Lung (tissue), 13 donors: Measurements from ENCODE around the gene CGB5. TPM values are rescaled to one million over a fixed set of nuclear protein-coding genes. Genes with fewer than 3 reads are reported as not detected.

Experiments
- ATAC-seq: fragments of 200-7000 bp; cut with Tn5 transposase; one replicate; pipeline ENCODE4 v1.9.1; 2020; ENCODE audit warnings: moderate number of reproducible peaks; ENCODE audit not compliant: insufficient read depth, low FRiP score
- DNase-seq, 3 donors: peaks; one replicate each; pipeline ENCODE4 v3.0.0-alpha.2; 2013 to 2017
- H3K27ac ChIP-seq, 2 donors: one replicate each; pipeline ENCODE4 v1.5.1; 2013; ENCODE audit warnings: mild to moderate bottlenecking in 2 of 2, moderate library complexity in 2 of 2, control low read depth in 1 of 2, inconsistent platforms in 1 of 2, low read depth in 1 of 2, low read length in 1 of 2
- H3K27me3 ChIP-seq, 3 donors: one replicate each; pipeline ENCODE4 v1.5.1; 2013; ENCODE audit warnings: low read length in 2 of 3; ENCODE audit not compliant: control insufficient read depth in 3 of 3, insufficient read depth in 3 of 3
- H3K36me3 ChIP-seq, 4 donors: one replicate each; pipeline ENCODE4 v1.5.1; 2013; ENCODE audit warnings: low read length in 4 of 4, mild to moderate bottlenecking in 1 of 4, moderate library complexity in 1 of 4; ENCODE audit not compliant: control insufficient read depth in 4 of 4, insufficient read depth in 4 of 4
- H3K4me1 ChIP-seq, 5 donors: one replicate each; pipeline ENCODE4 v1.5.1; 2013; ENCODE audit warnings: low read length in 5 of 5, mild to moderate bottlenecking in 2 of 5, moderate library complexity in 1 of 5; ENCODE audit not compliant: control insufficient read depth in 5 of 5, insufficient read depth in 5 of 5
- H3K4me3 ChIP-seq: one replicate; pipeline ENCODE4 v1.5.1; 2013; ENCODE audit warnings: mild to moderate bottlenecking, control low read depth, moderate library complexity
- H3K9ac ChIP-seq, 2 donors: one replicate each; pipeline ENCODE4 v1.5.1; 2013; ENCODE audit warnings: low read length in 2 of 2, control low read depth in 1 of 2; ENCODE audit not compliant: insufficient read depth in 1 of 2
- H3K9me3 ChIP-seq, 4 donors: one replicate each; pipeline ENCODE4 v1.5.1; 2013; ENCODE audit warnings: low read length in 3 of 4, mild to moderate bottlenecking in 1 of 4, moderate library complexity in 1 of 4; ENCODE audit not compliant: control insufficient read depth in 4 of 4, insufficient read depth in 3 of 4
- CTCF ChIP-seq: IDR thresholded peaks from 2 replicates; pipeline ENCODE4 v1.5.1; 2012; ENCODE audit warnings: mild to moderate bottlenecking; ENCODE audit errors: control extremely low read depth, extremely low read depth
- WGBS, 2 donors: extraction: QIAGEN DNeasy Blood & Tissue Kit; methylation state at CpG; one replicate each; pipeline ENCODE4 v1.1.7; 2013; 5-methylcytosine and 5-hydroxymethylcytosine counted together
- polyA plus RNA-seq, 2 donors: library from polyadenylated mRNA; stranded (reverse); fragments of 200-250 nt; gene quantifications; one replicate each; pipeline ENCODE4 v1.2.1, GENCODE V29; 2013
- small RNA-seq: library from RNA; depleted of rRNA; stranded (forward); fragments of <200 nt; gene quantifications from one replicate; pipeline ENCODE3, GENCODE V24; 2014; ENCODE audit warnings: low replicate concordance
- total RNA-seq, 2 donors: library from RNA; depleted of rRNA in 1 of 2; stranded (reverse); fragments of >200 nt in 1 of 2; gene quantifications; one replicate each; pipeline ENCODE4 v1.2.1, GENCODE V29; 2014 to 2021
- donor health status: control.
- donor health status: control.
- donor health status: Bipolar disorder and iron deficiency.
- donor health status: healthy.
- donor health status: DM: yes; HTN: yes; CAD: no.

Gene CGB5
- total and polyA plus RNA-seq, 4 donors, result not detected

GRCh38 chr19:49091391-49092038 is 47.9 kb downstream of the CGB5 start:
- no peak for TF ChIP-seq CTCF
- DNase-seq, result no peak
- no peak overlapping the region for H3K27ac ChIP-seq
- H3K4me3 ChIP-seq, result no peak overlapping the region
- peaks cover 17 to 46% (median 33%) of the 10 kb centered on the region in 4 donors for H3K36me3 ChIP-seq
- peaks cover 0 to 7% (median 4%) of the 10 kb centered on the region in 5 donors for H3K4me1 ChIP-seq
- no peaks in the 10 kb centered on the region for H3K27me3 ChIP-seq
- ATAC-seq, result no peak
- peaks cover 0 to 1% (median 0%) of the 10 kb centered on the region in 4 donors for H3K9me3 ChIP-seq
- WGBS, 2 donors, result 93 to 95% methylated on average over 17 of the region's 17 CpGs
- no peak overlapping the region for H3K9ac ChIP-seq

DNA sequence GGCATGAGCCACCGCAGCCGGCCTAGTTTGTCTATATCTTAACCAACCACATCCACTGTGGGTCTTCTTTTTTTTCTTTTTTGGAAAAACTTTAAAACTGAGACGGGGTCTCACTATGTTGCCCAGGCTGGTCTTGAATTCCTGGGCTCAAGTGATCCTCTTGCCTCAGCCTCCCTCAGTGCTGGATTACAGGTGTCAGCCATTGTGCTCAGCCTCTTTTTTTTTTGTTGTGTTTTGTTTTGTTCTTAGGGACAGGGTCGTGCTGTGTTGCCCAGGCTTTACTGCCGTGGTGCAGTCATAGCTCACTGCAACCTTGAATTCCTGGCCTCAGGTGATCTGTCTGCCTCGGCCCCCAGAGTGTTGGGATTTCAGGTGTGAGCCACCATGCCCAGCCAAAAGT is 49.0 kb downstream of the CGB5 start:
- DNase-seq (no peak), ATAC-seq (no peak)
- TF ChIP-seq CTCF, result no peak
- Histone ChIP-seq H3K27me3 (no peaks in the 10 kb centered on the region), H3K27ac (no peak overlapping the region), H3K36me3 (peaks cover 17 to 50% (median 36%) of the 10 kb centered on the region in 4 donors), H3K9ac (no peak overlapping the region), H3K4me3 (no peak overlapping the region), H3K4me1 (peaks cover 0 to under 1% (median 0%) of the 10 kb centered on the region in 5 donors), H3K9me3 (peaks cover 0 to 1% (median 0%) of the 10 kb centered on the region in 4 donors)
- WGBS, 2 donors, result 94% methylated on average over 6 of the region's 6 CpGs

Small RNAs within 50 kb of the gene (small RNA-seq; reads per million reads assigned to genes)
- 0.17 reads per million for gene MIR6798
- gene RN7SL708P, result not detected

Other genes with a start within 250 kb of the CGB5 start
- 10 to 100 TPM; 36.5 to 93.7 TPM for gene BCAT2, start 232.8 kb upstream of the CGB5 start, total RNA-seq
- gene BCAT2, start 232.8 kb upstream of the CGB5 start, polyA plus RNA-seq, result 10 to 100 TPM; 63.9 to 72.7 TPM
- 10 to 100 TPM; 12.8 to 17.9 TPM for gene HSD17B14, start 207.4 kb upstream of the CGB5 start, total RNA-seq
- 10 to 100 TPM in 1 of 2 donors, 1 to 10 TPM in 1; 9.0 to 39.1 TPM for gene HSD17B14, start 207.4 kb upstream of the CGB5 start, polyA plus RNA-seq
- gene PLEKHA4, start 175.2 kb upstream of the CGB5 start, total RNA-seq, result 10 to 100 TPM in 1 of 2 donors, 1 to 10 TPM in 1; 8.4 to 57.7 TPM
- 10 to 100 TPM; 19.3 to 22.0 TPM for gene PLEKHA4, start 175.2 kb upstream of the CGB5 start, polyA plus RNA-seq
- 100 to 1,000 TPM; 101 to 104 TPM for gene PPP1R15A, start 171.4 kb upstream of the CGB5 start, total RNA-seq
- 100 to 1,000 TPM; 203 to 208 TPM for gene PPP1R15A, start 171.4 kb upstream of the CGB5 start, polyA plus RNA-seq
- gene TULP2, start 145.1 kb upstream of the CGB5 start, total RNA-seq, result under 1 TPM; 0.31 to 0.54 TPM
- under 1 TPM; 0.13 to 0.20 TPM for gene TULP2, start 145.1 kb upstream of the CGB5 start, polyA plus RNA-seq
- 100 to 1,000 TPM; 214 to 346 TPM for gene NUCB1, start 143.5 kb upstream of the CGB5 start, total RNA-seq
- gene NUCB1, start 143.5 kb upstream of the CGB5 start, polyA plus RNA-seq, result 100 to 1,000 TPM; 362 to 367 TPM
- gene DHDH, start 110.1 kb upstream of the CGB5 start, total RNA-seq, result 1 to 10 TPM in 1 of 2 donors, under 1 TPM in 1; 0.51 to 2.8 TPM
- 1 to 10 TPM in 1 of 2 donors, under 1 TPM in 1; 1.00 to 6.0 TPM for gene DHDH, start 110.1 kb upstream of the CGB5 start, polyA plus RNA-seq
- gene BAX, start 89.0 kb upstream of the CGB5 start, total RNA-seq, result 100 to 1,000 TPM in 1 of 2 donors, 10 to 100 TPM in 1; 25.9 to 109 TPM
- 100 to 1,000 TPM in 1 of 2 donors, 10 to 100 TPM in 1; 99.0 to 121 TPM for gene BAX, start 89.0 kb upstream of the CGB5 start, polyA plus RNA-seq
- 1,000 to 10,000 TPM; 2,880 to 6,540 TPM for gene FTL, start 78.5 kb upstream of the CGB5 start, total RNA-seq
- gene FTL, start 78.5 kb upstream of the CGB5 start, polyA plus RNA-seq, result over 10,000 TPM; 17,775 to 22,369 TPM
- gene GYS1, start 50.5 kb upstream of the CGB5 start, total RNA-seq, result 10 to 100 TPM; 34.1 to 49.7 TPM
- gene GYS1, start 50.5 kb upstream of the CGB5 start, polyA plus RNA-seq, result 10 to 100 TPM; 22.7 to 29.7 TPM
- gene RUVBL2, start 50.0 kb upstream of the CGB5 start, total RNA-seq, result 100 to 1,000 TPM in 1 of 2 donors, 10 to 100 TPM in 1; 85.6 to 108 TPM
- gene RUVBL2, start 50.0 kb upstream of the CGB5 start, polyA plus RNA-seq, result 100 to 1,000 TPM in 1 of 2 donors, 10 to 100 TPM in 1; 80.7 to 112 TPM
- gene LHB, start 26.8 kb upstream of the CGB5 start, total RNA-seq, result under 1 TPM in 1 of 2 donors, not detected in 1; 0.74 TPM
- under 1 TPM; 0.32 to 0.67 TPM for gene LHB, start 26.8 kb upstream of the CGB5 start, polyA plus RNA-seq
- gene CGB3, start 19.5 kb upstream of the CGB5 start, total RNA-seq, result not detected
- gene CGB3, start 19.5 kb upstream of the CGB5 start, polyA plus RNA-seq, result not detected
- gene CGB2, start 12.0 kb upstream of the CGB5 start, total RNA-seq, result under 1 TPM in 1 of 2 donors, not detected in 1; 0.58 TPM
- not detected for gene CGB2, start 12.0 kb upstream of the CGB5 start, polyA plus RNA-seq
- not detected for gene CGB1, start 7.0 kb upstream of the CGB5 start, total RNA-seq
- not detected for gene CGB1, start 7.0 kb upstream of the CGB5 start, polyA plus RNA-seq
- not detected for gene CGB8, start 5.3 kb downstream of the CGB5 start, total RNA-seq
- gene CGB8, start 5.3 kb downstream of the CGB5 start, polyA plus RNA-seq, result not detected
- gene CGB7, start 13.9 kb downstream of the CGB5 start, total RNA-seq, result under 1 TPM; 0.11 to 0.21 TPM
- gene CGB7, start 13.9 kb downstream of the CGB5 start, polyA plus RNA-seq, result under 1 TPM; 0.29 to 0.57 TPM
- gene NTF4, start 21.0 kb downstream of the CGB5 start, total RNA-seq, result 1 to 10 TPM; 2.1 to 2.9 TPM
- gene NTF4, start 21.0 kb downstream of the CGB5 start, polyA plus RNA-seq, result 1 to 10 TPM; 2.8 to 5.2 TPM
- not detected for gene KCNA7, start 28.9 kb downstream of the CGB5 start, total RNA-seq
- not detected for gene KCNA7, start 28.9 kb downstream of the CGB5 start, polyA plus RNA-seq
- gene SNRNP70, start 41.6 kb downstream of the CGB5 start, total RNA-seq, result 100 to 1,000 TPM; 168 to 251 TPM
- 100 to 1,000 TPM; 143 to 191 TPM for gene SNRNP70, start 41.6 kb downstream of the CGB5 start, polyA plus RNA-seq
- gene LIN7B, start 70.5 kb downstream of the CGB5 start, total RNA-seq, result 1 to 10 TPM; 6.6 to 7.8 TPM
- 10 to 100 TPM in 1 of 2 donors, 1 to 10 TPM in 1; 6.4 to 12.4 TPM for gene LIN7B, start 70.5 kb downstream of the CGB5 start, polyA plus RNA-seq
- gene C19orf73, start 75.3 kb downstream of the CGB5 start, total RNA-seq, result 1 to 10 TPM in 1 of 2 donors, not detected in 1; 1.9 TPM
- gene C19orf73, start 75.3 kb downstream of the CGB5 start, polyA plus RNA-seq, result 1 to 10 TPM; 3.1 to 4.3 TPM
- 1 to 10 TPM; 3.0 to 8.4 TPM for gene PPFIA3, start 75.7 kb downstream of the CGB5 start, total RNA-seq
- 10 to 100 TPM in 1 of 2 donors, 1 to 10 TPM in 1; 8.8 to 10.6 TPM for gene PPFIA3, start 75.7 kb downstream of the CGB5 start, polyA plus RNA-seq
- gene HRC, start 111.5 kb downstream of the CGB5 start, total RNA-seq, result 1 to 10 TPM in 1 of 2 donors, under 1 TPM in 1; 0.18 to 5.7 TPM
- gene HRC, start 111.5 kb downstream of the CGB5 start, polyA plus RNA-seq, result 1 to 10 TPM in 1 of 2 donors, under 1 TPM in 1; 0.14 to 2.0 TPM
- 10 to 100 TPM; 19.8 to 70.1 TPM for gene TRPM4, start 113.9 kb downstream of the CGB5 start, total RNA-seq
- 10 to 100 TPM; 15.6 to 24.9 TPM for gene TRPM4, start 113.9 kb downstream of the CGB5 start, polyA plus RNA-seq